ENCODE data around the gene RAB3D.

- TF ChIP-seq POLR2A (IDR thresholded peaks at IDR 0.05; ENCODE audit: low read depth, low read length) (peak; percentile 49; the same call in 1 of the 2 replicates), TAF1 (IDR thresholded peaks at IDR 0.05; ENCODE audit: low read depth, low read length) (no peak), PAX5 (IDR thresholded peaks at IDR 0.05; ENCODE audit: insufficient read depth, low read length, severe bottlenecking) (peak; percentile 89)
Observed at GRCh38 chr19:11346104-11346940, 6.9 kb upstream of the RAB3D start, which contains the start of the genes CCDC159 and TMEM205.
